Medulla oblongata (tissue), 1 donor: ENCODE data around the gene STK24.
"Not testable (repeated sequence)": the region's sequence is repeated elsewhere in the genome, so short reads cannot be mapped to it uniquely, and the experiment has no call there.

Source experiments
- DNase-seq: peaks from one replicate; pipeline ENCODE4 v3.0.0-alpha.2; 2015; ENCODE audit errors: extremely low spot score

Gene STK24

GRCh38 chr13:98436233-98436910, 140.5 kb downstream of the STK24 start:
- no peak for DNase-seq

GRCh38 chr13:98435376-98435775, 141.5 kb downstream of the STK24 start:
- DNase-seq = no peak

- DNase-seq = no peak
These were observed 142.8 kb downstream of the STK24 start for GRCh38 chr13:98434060-98434459.

- DNase-seq = no peak
These were observed 143.3 kb downstream of the STK24 start for GRCh38 chr13:98433654-98434053.

GRCh38 chr13:98432638-98433037, 144.3 kb downstream of the STK24 start:
- no peak for DNase-seq

- no peak for DNase-seq
These were observed 146.8 kb downstream of the STK24 start for GRCh38 chr13:98429977-98430736.

- no peak for DNase-seq
These were observed 147.4 kb downstream of the STK24 start for GRCh38 chr13:98429531-98429930.

GRCh38 chr13:98429081-98429480, 147.8 kb downstream of the STK24 start:
- DNase-seq = no peak

GRCh38 chr13:98428256-98428966, 148.5 kb downstream of the STK24 start:
- no peak for DNase-seq

- no peak for DNase-seq
These were observed 149.4 kb downstream of the STK24 start for GRCh38 chr13:98427331-98427995.

GRCh38 chr13:98423417-98423816, 153.5 kb downstream of the STK24 start:
- no peak for DNase-seq

- DNase-seq = no peak
These were observed 154.9 kb downstream of the STK24 start for GRCh38 chr13:98422046-98422445.

- no peak for DNase-seq
These were observed 156.2 kb downstream of the STK24 start for GRCh38 chr13:98420554-98421175.

- DNase-seq = no peak
These were observed 156.9 kb downstream of the STK24 start for GRCh38 chr13:98419786-98420553.

GRCh38 chr13:98416408-98416807, 160.5 kb downstream of the STK24 start:
- no peak for DNase-seq

- no peak for DNase-seq
These were observed 161.4 kb downstream of the STK24 start for GRCh38 chr13:98415326-98416070.

GRCh38 chr13:98413796-98414195, 163.1 kb downstream of the STK24 start:
- no peak for DNase-seq

- not testable (repeated sequence) for DNase-seq
These were observed 163.6 kb downstream of the STK24 start for GRCh38 chr13:98413278-98413677.

GRCh38 chr13:98411617-98412265, 165.2 kb downstream of the STK24 start:
- DNase-seq = peak; percentile 17

- no peak for DNase-seq
These were observed 165.9 kb downstream of the STK24 start for GRCh38 chr13:98411013-98411412.
